Keratinocyte (primary cell): Measurements from ENCODE around the gene L1CAM. TPM values are rescaled to one million over a fixed set of nuclear protein-coding genes. Genes with fewer than 3 reads are reported as not detected.

Experiments
- DNase-seq: peaks from one replicate; pipeline ENCODE4 v3.0.0-alpha.2; 2011; ENCODE audit warnings: low read depth, missing footprints, low spot score
- FAIRE-seq: peaks from 2 replicates; lab custom pipeline; 2011; peaks lifted over from hg19 to GRCh38; lab: Jason Lieb, UNC
- H2AFZ ChIP-seq: 2 replicates; pipeline ENCODE4 v1.6.0; 2012; ENCODE audit warnings: low read length, control low read depth, inconsistent platforms; ENCODE audit not compliant: control insufficient read depth
- H3K27ac ChIP-seq: 2 replicates; pipeline ENCODE4 v1.5.1; 2011; ENCODE audit warnings: low read length; ENCODE audit not compliant: control insufficient read depth, insufficient read depth
- H3K27me3 ChIP-seq: 3 replicates; pipeline ENCODE4 v1.6.0; 2011; ENCODE audit warnings: low read length; ENCODE audit not compliant: control insufficient read depth, insufficient read depth; ENCODE audit errors: extremely low read depth
- H3K36me3 ChIP-seq, 2 experiments: 2 replicates in 1 of 2; 3 replicates in 1 of 2; pipeline ENCODE4 v1.5.1; 2011; ENCODE audit warnings: low read length in 2 of 2, mild to moderate bottlenecking in 1 of 2; ENCODE audit not compliant: control insufficient read depth in 2 of 2, insufficient read depth in 2 of 2; ENCODE audit errors: extremely low read depth in 1 of 2
- H3K4me1 ChIP-seq: 3 replicates; pipeline ENCODE4 v1.5.1; 2011; ENCODE audit warnings: low read length; ENCODE audit not compliant: control insufficient read depth, insufficient read depth; ENCODE audit errors: extremely low read depth
- H3K4me2 ChIP-seq: 3 replicates; pipeline ENCODE4 v1.6.0; 2011; ENCODE audit warnings: low read depth, low read length; ENCODE audit not compliant: control insufficient read depth, insufficient read depth; ENCODE audit errors: extremely low read depth
- H3K4me3 ChIP-seq, 3 experiments: fragments of 200-600 bp in 1 of 3; sonication (generic) in 1 of 3; 2 replicates in 2 of 3; 3 replicates in 1 of 3; pipeline ENCODE4 v1.5.1; 2011 to 2016; ENCODE audit warnings: low read length in 3 of 3, mild to moderate bottlenecking in 3 of 3, control low read depth in 2 of 3, inconsistent platforms in 1 of 3, low read depth in 1 of 3, mixed read lengths in 1 of 3, mixed run types in 1 of 3, moderate library complexity in 1 of 3; ENCODE audit not compliant: control insufficient read depth in 2 of 3, insufficient read depth in 2 of 3; ENCODE audit errors: extremely low read depth in 1 of 3
- H3K79me2 ChIP-seq: 2 replicates; pipeline ENCODE4 v1.6.0; 2012; ENCODE audit warnings: low read length; ENCODE audit not compliant: control insufficient read depth, insufficient read depth
- H3K9ac ChIP-seq: 3 replicates; pipeline ENCODE4 v1.6.0; 2011; ENCODE audit warnings: low read length; ENCODE audit not compliant: control insufficient read depth, insufficient read depth; ENCODE audit errors: extremely low read depth
- H3K9me1 ChIP-seq: 3 replicates; pipeline ENCODE4 v1.6.0; 2011; ENCODE audit warnings: low read length; ENCODE audit not compliant: control insufficient read depth, insufficient read depth; ENCODE audit errors: extremely low read depth
- H3K9me3 ChIP-seq: 2 replicates; pipeline ENCODE4 v1.5.1; 2012; ENCODE audit warnings: low read depth, low read length; ENCODE audit not compliant: control insufficient read depth
- H4K20me1 ChIP-seq: 3 replicates; pipeline ENCODE4 v1.6.0; 2011; ENCODE audit warnings: low read length; ENCODE audit not compliant: control insufficient read depth, insufficient read depth; ENCODE audit errors: extremely low read depth
- EZH2 ChIP-seq: IDR thresholded peaks from one replicate; pipeline ENCODE4 v1.6.1; 2012; ENCODE audit warnings: inconsistent platforms, mild to moderate bottlenecking, low read length, moderate library complexity
- dilution Hi-C: fragments of 300-500 bp; cut with MboI; formaldehyde crosslinking; loops from one replicate; pipeline ENCODE4 v1.7.0; 2020; ENCODE audit warnings: low sequenced_read_pairs; ENCODE audit not compliant: extremely low pct_ligation_motif_present
- polyA plus RNA-seq, 5 experiments: library from polyadenylated mRNA; depleted of rRNA in 3 of 5; stranded (reverse) in 3 of 5; stranded (forward) in 1 of 5; unstranded in 1 of 5; fragments of >200 nt; gene quantifications; 1 replicate in 1 of 5; 2 replicates in 3 of 5; 3 replicates in 1 of 5; pipeline versions ENCODE4 v1.2.1 to v1.2.3, GENCODE V29; 2011 to 2012; ENCODE audit warnings: missing spikeins in 2 of 5, low read depth in 1 of 5, low replicate concordance in 1 of 5
- TF ChIP-seq, protein P1 (sequence below), 3 experiments: IDR thresholded peaks in 1 of 3; conservative IDR thresholded peaks in 1 of 3; optimal IDR thresholded peaks in 1 of 3; 2 replicates in 2 of 3; 3 replicates in 1 of 3; pipeline versions ENCODE3 to v1.5.1; 2011; ENCODE audit warnings: low read length in 3 of 3, mild to moderate bottlenecking in 3 of 3, moderate library complexity in 2 of 3, control low read depth in 1 of 3, inconsistent platforms in 1 of 3; ENCODE audit not compliant: insufficient read depth in 2 of 3; ENCODE audit errors: extremely low read depth in 1 of 3

The L1CAM gene
- polyA plus RNA-seq, 1 donor (not counting 4 experiments of a cell fraction or from before 2014, with no cell fraction given), result 18.2 TPM

GRCh38 chrX:153884590-153884989 is 1.4 kb downstream of the L1CAM start:
- H3K79me2 ChIP-seq, result no peaks in the 10 kb centered on the region
- H3K4me1 ChIP-seq, result peaks cover 3% of the 10 kb centered on the region
- DNase-seq (no peak), FAIRE-seq (no peak)
- H3K36me3 ChIP-seq, result no peaks in the 10 kb centered on the region
- H3K27me3 ChIP-seq, result peaks cover 33% of the 10 kb centered on the region
- no peak overlapping the region for H3K27ac ChIP-seq
- no peak overlapping the region for H3K9ac ChIP-seq
- dilution Hi-C loops, result no loop called here
- no peak overlapping the region for H2AFZ ChIP-seq
- H3K4me2 ChIP-seq, result peak overlapping the region; percentile 51
- H3K9me1 ChIP-seq, result no peaks in the 10 kb centered on the region
- H4K20me1 ChIP-seq, result peaks cover 3% of the 10 kb centered on the region
- no peaks in the 10 kb centered on the region for H3K9me3 ChIP-seq
- TF ChIP-seq, protein P1, sequence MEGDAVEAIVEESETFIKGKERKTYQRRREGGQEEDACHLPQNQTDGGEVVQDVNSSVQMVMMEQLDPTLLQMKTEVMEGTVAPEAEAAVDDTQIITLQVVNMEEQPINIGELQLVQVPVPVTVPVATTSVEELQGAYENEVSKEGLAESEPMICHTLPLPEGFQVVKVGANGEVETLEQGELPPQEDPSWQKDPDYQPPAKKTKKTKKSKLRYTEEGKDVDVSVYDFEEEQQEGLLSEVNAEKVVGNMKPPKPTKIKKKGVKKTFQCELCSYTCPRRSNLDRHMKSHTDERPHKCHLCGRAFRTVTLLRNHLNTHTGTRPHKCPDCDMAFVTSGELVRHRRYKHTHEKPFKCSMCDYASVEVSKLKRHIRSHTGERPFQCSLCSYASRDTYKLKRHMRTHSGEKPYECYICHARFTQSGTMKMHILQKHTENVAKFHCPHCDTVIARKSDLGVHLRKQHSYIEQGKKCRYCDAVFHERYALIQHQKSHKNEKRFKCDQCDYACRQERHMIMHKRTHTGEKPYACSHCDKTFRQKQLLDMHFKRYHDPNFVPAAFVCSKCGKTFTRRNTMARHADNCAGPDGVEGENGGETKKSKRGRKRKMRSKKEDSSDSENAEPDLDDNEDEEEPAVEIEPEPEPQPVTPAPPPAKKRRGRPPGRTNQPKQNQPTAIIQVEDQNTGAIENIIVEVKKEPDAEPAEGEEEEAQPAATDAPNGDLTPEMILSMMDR (optimal IDR thresholded peaks at IDR 0.05 in 1 of 3, IDR thresholded peaks at IDR 0.05 in 1 of 3, conservative IDR thresholded peaks at IDR 0.05 in 1 of 3; ENCODE audit: extremely low read depth in 1 of 3, insufficient read depth in 2 of 3, low read length in 3 of 3), result peak in 1 of 3 experiments; percentile 12
- TF ChIP-seq EZH2, result no peak
- peak overlapping the region in 1 of 3 experiments; percentile 59 for H3K4me3 ChIP-seq

DNA sequence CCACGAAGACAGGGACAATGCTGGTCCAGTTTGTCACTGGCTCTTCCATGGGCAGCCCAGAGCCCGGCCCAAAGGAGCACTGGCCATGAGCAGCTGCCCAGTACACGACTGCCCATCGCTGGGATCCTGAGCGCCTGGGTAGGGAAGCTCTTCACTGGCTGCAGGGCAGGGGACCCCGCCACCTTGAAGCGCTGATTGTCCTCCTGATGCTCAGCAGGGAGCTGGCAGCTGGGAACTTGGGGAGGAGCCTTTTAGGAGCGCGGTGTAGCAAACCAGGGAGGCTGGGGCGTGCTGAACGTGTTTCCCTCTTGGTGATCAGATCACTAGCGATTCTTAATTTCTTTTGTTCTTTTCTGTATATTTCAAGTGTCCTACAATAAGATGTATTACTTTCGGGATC is 1.8 kb downstream of the L1CAM start:
- peaks cover 37% of the 10 kb centered on the region for H3K27me3 ChIP-seq
- no peak overlapping the region for H3K4me3 ChIP-seq
- H3K9me1 ChIP-seq, result no peaks in the 10 kb centered on the region
- peaks cover 3% of the 10 kb centered on the region for H3K4me1 ChIP-seq
- DNase-seq (no peak), FAIRE-seq (no peak)
- H3K9ac ChIP-seq, result no peak overlapping the region
- H3K4me2 ChIP-seq, result no peak overlapping the region
- no peak overlapping the region for H2AFZ ChIP-seq
- no peaks in the 10 kb centered on the region for H3K9me3 ChIP-seq
- no peak overlapping the region for H3K27ac ChIP-seq
- peaks cover 3% of the 10 kb centered on the region for H4K20me1 ChIP-seq
- H3K79me2 ChIP-seq, result no peaks in the 10 kb centered on the region
- dilution Hi-C loops, result no loop called here
- TF ChIP-seq EZH2, result no peak
- TF ChIP-seq, protein P1 (optimal IDR thresholded peaks at IDR 0.05 in 1 of 3, IDR thresholded peaks at IDR 0.05 in 1 of 3, conservative IDR thresholded peaks at IDR 0.05 in 1 of 3; ENCODE audit: extremely low read depth in 1 of 3, insufficient read depth in 2 of 3, low read length in 3 of 3), result no peak
- H3K36me3 ChIP-seq, result no peaks in the 10 kb centered on the region
